PFSK-1 (cell line): Measurements from ENCODE around the gene CFD.

Experiments
- FOXP2 ChIP-seq: optimal IDR thresholded peaks from 2 replicates; pipeline ENCODE3; 2011; ENCODE audit warnings: borderline replicate concordance, control low read depth, inconsistent platforms; ENCODE audit not compliant: insufficient read depth; ENCODE audit errors: extremely low read length, extremely low read depth
- POLR2AphosphoS5 ChIP-seq: IDR thresholded peaks from 2 replicates; pipeline ENCODE4 v1.6.1; 2012; ENCODE audit warnings: low read depth, mild to moderate bottlenecking, control low read depth, low read length, moderate library complexity
- SIN3A ChIP-seq: IDR thresholded peaks from 2 replicates; pipeline ENCODE4 v1.6.1; 2012; ENCODE audit warnings: mild to moderate bottlenecking, low read length, moderate library complexity, borderline replicate concordance; ENCODE audit not compliant: insufficient read depth
- TAF1 ChIP-seq: IDR thresholded peaks from 2 replicates; pipeline ENCODE4 v1.6.1; 2012; ENCODE audit warnings: low read length, control low read depth, borderline replicate concordance; ENCODE audit not compliant: insufficient read depth
- TF ChIP-seq, protein P1 (sequence below), 2 experiments: IDR thresholded peaks; 2 replicates each; pipeline versions ENCODE4 v1.6.1 to v1.8.0; 2011 to 2012; ENCODE audit warnings: low read depth in 2 of 2, low read length in 2 of 2, control low read depth in 1 of 2, inconsistent platforms in 1 of 2, mild to moderate bottlenecking in 1 of 2, moderate library complexity in 1 of 2; ENCODE audit not compliant: insufficient read depth in 1 of 2

The CFD gene

DNA sequence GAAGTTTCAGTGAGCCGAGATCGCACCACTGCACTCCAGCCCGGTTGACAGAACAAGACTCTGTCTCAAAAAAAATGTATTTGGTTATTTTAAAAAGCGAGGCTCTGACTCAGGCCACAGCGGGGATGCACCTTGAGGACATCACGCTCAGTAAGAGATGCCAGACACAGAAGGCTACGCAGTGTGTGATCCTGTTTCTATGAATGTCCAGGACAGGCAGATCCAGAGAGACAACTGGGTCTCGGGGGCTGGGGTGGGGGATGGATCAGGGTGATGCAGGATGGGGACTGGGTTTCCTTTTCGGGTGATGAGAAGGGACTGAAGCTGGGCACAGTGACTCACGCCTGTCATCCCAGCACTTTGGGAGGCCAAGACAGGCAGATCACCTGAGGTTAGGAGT lies 28.1 kb downstream of the CFD start:
- TF ChIP-seq TAF1 = no peak
- TF ChIP-seq POLR2AphosphoS5 = no peak
- TF ChIP-seq FOXP2 = no peak
- TF ChIP-seq, protein P1, sequence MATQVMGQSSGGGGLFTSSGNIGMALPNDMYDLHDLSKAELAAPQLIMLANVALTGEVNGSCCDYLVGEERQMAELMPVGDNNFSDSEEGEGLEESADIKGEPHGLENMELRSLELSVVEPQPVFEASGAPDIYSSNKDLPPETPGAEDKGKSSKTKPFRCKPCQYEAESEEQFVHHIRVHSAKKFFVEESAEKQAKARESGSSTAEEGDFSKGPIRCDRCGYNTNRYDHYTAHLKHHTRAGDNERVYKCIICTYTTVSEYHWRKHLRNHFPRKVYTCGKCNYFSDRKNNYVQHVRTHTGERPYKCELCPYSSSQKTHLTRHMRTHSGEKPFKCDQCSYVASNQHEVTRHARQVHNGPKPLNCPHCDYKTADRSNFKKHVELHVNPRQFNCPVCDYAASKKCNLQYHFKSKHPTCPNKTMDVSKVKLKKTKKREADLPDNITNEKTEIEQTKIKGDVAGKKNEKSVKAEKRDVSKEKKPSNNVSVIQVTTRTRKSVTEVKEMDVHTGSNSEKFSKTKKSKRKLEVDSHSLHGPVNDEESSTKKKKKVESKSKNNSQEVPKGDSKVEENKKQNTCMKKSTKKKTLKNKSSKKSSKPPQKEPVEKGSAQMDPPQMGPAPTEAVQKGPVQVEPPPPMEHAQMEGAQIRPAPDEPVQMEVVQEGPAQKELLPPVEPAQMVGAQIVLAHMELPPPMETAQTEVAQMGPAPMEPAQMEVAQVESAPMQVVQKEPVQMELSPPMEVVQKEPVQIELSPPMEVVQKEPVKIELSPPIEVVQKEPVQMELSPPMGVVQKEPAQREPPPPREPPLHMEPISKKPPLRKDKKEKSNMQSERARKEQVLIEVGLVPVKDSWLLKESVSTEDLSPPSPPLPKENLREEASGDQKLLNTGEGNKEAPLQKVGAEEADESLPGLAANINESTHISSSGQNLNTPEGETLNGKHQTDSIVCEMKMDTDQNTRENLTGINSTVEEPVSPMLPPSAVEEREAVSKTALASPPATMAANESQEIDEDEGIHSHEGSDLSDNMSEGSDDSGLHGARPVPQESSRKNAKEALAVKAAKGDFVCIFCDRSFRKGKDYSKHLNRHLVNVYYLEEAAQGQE (IDR thresholded peaks at IDR 0.05; ENCODE audit: insufficient read depth in 1 of 2, low read depth in 2 of 2, low read length in 2 of 2) = no peak
- no peak for TF ChIP-seq SIN3A

DNA sequence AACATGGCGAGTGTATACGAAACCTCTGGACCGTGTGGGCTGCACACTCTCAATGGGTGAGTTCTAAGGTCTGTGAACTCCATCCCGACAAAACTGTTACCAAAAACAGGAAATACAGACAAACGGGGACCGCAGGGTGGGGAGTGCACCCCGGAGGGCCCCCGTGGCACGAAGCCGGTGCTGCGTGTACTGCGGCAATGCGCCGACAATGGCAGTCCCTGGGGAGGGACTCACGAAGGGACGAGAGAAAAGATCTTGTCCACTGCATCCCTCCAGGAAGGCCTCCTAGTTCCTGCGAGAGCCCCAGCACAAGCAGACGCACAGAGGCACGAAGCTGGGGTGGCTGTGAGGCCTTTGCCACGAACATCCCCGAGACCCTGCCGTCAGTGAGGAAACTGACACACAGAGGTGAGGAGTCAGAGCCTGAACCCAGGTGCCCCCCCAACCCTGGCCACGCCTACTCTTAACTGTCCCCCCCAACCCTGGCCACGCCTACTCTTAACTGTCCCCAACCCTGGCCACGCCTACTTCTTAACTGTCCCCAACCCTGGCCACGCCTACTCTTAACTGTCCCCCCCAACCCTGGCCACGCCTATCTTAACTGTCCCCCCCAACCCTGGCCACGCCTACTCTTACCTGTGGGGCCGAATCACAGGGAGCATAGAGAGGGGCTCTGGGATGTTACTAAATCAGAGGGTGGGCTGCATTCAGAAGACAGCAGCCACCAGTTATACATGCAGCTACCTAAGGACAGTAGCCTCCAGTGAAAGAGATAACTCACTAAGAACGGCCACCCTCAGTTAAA lies 29.3 kb downstream of the CFD start:
- TF ChIP-seq POLR2AphosphoS5 (no peak), TAF1 (no peak), SIN3A (no peak), FOXP2 (no peak)
- TF ChIP-seq, protein P1 (IDR thresholded peaks at IDR 0.05; ENCODE audit: insufficient read depth in 1 of 2, low read depth in 2 of 2, low read length in 2 of 2) = no peak

DNA sequence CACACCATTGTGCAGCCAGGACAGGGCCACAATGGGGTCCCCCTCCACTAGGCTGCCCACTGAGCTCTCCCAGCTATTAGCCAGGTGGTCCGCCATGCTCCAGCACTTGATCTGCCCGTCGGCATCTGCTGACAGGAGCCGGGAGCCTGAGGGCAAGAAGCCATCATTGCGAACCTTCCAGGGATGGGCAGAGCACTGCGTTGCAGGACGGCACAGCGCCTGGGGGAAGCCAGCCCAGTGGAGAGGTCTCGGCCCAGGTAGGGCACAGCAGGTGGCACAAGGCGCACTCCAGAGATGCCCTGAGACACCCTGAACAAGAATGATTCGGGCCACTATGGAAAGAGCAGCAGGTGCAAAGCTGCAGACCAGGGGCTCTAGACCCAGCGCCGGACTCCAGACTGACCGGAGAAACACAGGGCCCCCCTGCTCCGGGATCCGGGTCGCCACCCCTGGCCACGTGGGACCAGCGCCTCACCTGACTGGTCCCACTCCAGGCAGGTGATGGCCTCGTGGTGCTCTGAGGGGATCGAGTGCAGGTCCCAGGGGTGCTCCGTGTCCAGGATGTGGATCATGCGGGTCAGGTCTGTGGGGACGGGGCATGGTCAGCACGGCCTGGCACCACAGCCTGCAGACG lies 30.3 kb downstream of the CFD start:
- no peak for TF ChIP-seq POLR2AphosphoS5

DNA sequence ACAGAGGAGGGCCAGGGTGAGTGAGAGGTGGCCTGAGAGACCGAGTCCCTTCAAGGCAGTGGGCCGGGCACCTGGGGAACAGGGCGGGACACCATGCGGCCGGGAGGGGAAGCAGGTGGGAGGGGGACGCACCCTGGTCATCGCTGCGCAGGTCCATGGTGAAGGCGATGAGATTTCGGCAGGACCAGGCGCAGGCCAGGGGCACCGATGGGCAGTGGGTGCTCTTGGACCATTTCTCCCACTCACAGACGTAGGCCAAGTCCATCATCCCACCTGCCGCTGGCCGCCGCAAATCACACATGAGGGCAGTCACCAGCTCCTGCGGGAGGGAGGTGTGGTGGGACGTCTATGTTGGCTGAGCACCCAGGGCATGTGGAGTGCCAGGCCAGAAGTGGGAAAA lies 31.4 kb downstream of the CFD start:
- TF ChIP-seq SIN3A = no peak
- TF ChIP-seq TAF1 = no peak
- TF ChIP-seq POLR2AphosphoS5 = no peak
- no peak for TF ChIP-seq FOXP2
- TF ChIP-seq, protein P1 (IDR thresholded peaks at IDR 0.05; ENCODE audit: insufficient read depth in 1 of 2, low read depth in 2 of 2, low read length in 2 of 2) = no peak

DNA sequence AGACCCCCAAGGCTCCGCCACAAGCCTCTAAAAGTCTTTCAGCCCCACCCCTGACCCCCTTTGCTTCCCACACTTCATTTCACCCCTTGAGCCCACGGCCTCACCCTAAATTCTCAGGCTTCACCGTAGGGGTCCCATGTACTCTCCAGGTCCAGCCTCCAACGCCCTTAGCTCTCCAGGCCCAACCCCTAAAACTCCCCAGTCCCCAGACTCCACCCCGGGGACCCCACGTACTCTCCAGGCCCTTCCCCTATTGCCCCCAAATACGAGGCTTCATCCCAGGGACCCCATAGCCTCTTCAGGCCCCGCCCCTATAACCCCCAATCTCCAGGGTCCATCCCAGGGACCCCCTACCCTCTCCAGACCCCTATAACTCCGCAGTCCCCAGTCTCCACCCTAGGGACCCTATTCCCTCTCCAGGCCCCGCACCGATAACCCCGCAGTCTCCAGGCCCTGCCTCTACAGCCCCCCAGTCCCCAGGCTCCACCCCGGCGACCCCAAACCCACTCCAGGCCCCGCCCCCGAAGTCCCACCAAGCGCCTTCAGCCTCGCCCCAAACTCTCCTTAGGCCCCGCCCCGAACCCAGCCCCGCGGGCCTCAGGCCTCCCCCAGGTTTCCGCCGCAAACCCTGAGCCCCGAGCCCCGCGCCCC lies 32.9 kb downstream of the CFD start:
- TF ChIP-seq TAF1 (no peak), FOXP2 (no peak), POLR2AphosphoS5 (no peak), SIN3A (no peak)
- TF ChIP-seq, protein P1 (IDR thresholded peaks at IDR 0.05; ENCODE audit: insufficient read depth in 1 of 2, low read depth in 2 of 2, low read length in 2 of 2) = no peak
